Measurements from ENCODE around the gene COL6A6.
"Not testable (repeated sequence)": the region's sequence is repeated elsewhere in the genome, so short reads cannot be mapped to it uniquely, and the experiment has no call there.

The COL6A6 gene

GRCh38 chr3:130533247-130533646 lies 16.3 kb downstream of the COL6A6 start:
- no peak for DNase-seq

DNA sequence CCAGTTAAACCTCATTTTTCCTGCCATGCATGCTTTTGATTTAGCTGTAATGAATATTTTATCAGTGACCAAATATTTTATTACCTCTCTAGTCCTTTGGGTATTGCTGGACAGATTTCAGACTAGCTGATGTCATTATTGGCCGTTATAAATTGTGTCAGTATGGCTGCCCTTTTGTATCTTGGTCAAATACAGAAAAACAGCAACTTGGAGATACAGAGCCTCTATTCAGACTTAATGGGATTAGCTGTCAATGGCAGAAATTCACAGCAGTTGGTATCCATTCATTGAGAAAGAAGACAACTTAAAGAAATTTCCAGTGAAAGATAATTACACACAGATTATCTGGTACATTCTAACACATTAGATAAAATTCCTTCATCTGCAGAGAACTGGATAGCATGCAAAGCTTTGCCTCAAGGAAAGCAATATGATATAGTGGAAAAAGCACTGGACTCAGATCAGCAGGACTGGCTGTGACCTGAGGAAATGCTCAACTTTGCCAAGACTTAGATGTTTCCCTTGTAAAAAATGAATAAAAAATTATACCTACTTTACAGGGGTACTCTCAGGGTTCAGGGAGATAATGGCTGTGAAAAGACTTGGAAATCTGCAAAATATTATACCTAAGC lies 20.8 kb downstream of the COL6A6 start:
- no peak for DNase-seq

GRCh38 chr3:130539005-130539404 lies 22.0 kb downstream of the COL6A6 start:
- peak; percentile 27 for DNase-seq

- DNase-seq: no peak
These were observed 26.3 kb downstream of the COL6A6 start for GRCh38 chr3:130543322-130543721.

DNA sequence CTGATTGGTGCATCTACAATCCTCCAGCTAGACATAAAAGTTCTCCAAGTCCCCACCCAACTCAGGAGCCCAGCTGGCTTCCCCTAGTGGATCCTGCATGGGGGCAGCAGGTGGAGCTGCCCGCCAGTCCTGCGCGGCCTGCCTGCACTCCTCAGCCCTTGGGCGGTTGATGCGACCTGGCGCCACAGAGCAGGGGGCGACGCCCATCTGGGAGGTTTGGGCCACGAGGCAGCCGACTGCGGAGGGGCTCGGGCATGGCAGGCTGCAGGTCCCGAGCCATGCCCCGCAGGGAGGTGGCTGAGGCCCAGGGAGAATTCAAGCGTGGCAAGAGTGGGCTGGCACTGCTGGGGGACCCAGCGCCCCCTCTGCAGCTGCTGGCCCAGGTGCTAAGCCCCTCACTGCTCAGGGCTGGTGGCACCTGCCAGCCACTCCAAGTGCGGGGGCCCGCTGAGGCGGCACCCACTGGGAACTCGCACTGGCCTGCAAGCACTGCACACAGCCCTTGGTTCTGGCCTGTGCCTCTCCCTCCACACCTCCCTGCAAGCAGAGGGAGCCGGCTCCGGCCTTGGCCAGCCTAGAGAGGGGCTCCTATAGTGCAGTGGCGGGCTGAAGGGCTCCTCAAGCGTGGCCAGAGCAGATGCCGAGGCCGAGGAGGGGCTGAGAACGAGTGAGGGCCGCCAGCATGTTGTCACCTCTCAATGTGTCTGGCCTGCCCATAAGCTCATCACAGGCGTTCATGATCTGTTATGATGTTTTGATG lies 30.1 kb downstream of the COL6A6 start:
- DNase-seq: no peak

DNA sequence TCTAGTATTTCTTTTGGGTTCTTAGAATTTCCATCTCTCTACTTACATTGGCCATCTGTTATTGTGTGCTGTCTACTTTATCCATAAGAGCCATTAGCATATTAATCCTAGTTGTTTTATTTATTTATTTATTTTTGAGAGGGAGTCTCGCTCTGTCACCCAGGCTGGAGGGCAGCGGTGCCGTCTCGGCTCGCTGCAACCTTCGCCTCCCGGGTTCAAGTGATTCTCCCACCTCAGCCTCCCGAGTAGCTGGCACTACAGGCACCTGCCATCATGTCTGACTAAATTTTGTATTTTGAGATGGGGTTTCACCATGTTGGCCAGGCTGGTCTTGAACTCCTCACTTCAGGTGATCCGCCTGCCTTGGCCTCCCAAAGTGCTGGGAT lies 30.7 kb downstream of the COL6A6 start:
- not testable (repeated sequence) for DNase-seq

- no peak for DNase-seq
These were observed 31.4 kb downstream of the COL6A6 start for GRCh38 chr3:130548356-130548755.

GRCh38 chr3:130557336-130558035 lies 40.5 kb downstream of the COL6A6 start:
- DNase-seq: no peak

- DNase-seq: no peak
These were observed 41.4 kb downstream of the COL6A6 start for GRCh38 chr3:130558366-130558765.

GRCh38 chr3:130565224-130565623 lies 48.2 kb downstream of the COL6A6 start:
- DNase-seq: no peak

Measured in CD4-positive, alpha-beta T cell treated with Interleukin-10 for 1 hour (primary cell).